K562 (cell line): ENCODE results near the gene KLC1. TPM values are rescaled to one million over a fixed set of nuclear protein-coding genes. Genes with fewer than 3 reads are reported as not detected.

Source experiments
- ATAC-seq: fragments of 200-7000 bp; cut with Tn5 transposase; 3 replicates; pipeline ENCODE4 v1.9.1; 2020; ENCODE audit warnings: moderate library complexity
- BruUV-seq: library from RNA; stranded (reverse); fragments of 400-500 nt; replicated peaks from 2 replicates; lab custom pipeline; 2021; lab: Mats Ljungman, UMichigan
- CTCF ChIA-PET: fragments of 300-600 bp; formaldehyde crosslinking; extraction: SDS; loops from one replicate; lab custom pipeline; 2021; ENCODE audit warnings: low intra/inter-chr PET ratio; lab: Yijun Ruan, JAX
- POLR2A ChIA-PET: fragments of 300-600, 350-650 bp; sonication (Branson Sonifier 250); formaldehyde crosslinking; extraction: SDS; loops from one replicate; lab custom pipeline; 2021; ENCODE audit warnings: antibody characterized with exemption, inconsistent platforms; lab: Yijun Ruan, JAX
- DNase-seq, 4 experiments: peaks; one replicate each; pipeline versions ENCODE4 v3.0.0 to v3.0.0-alpha.2; 2011 to 2018; ENCODE audit warnings: low spot score in 3 of 4, mixed read lengths in 3 of 4; ENCODE audit errors: extremely low read depth in 1 of 4
- FAIRE-seq: peaks from 2 replicates; lab custom pipeline; 2011; peaks lifted over from hg19 to GRCh38; lab: Jason Lieb, UNC
- H2AFZ ChIP-seq: 2 replicates; pipeline ENCODE4 v1.6.0; 2011; ENCODE audit warnings: low read depth, low read length, control low read depth, inconsistent platforms
- H3K27ac ChIP-seq: fragments of 200-600 bp; 3 replicates; pipeline ENCODE4 v1.8.0; 2011; ENCODE audit warnings: low read depth, mild to moderate bottlenecking, control low read depth, inconsistent platforms, low read length, moderate library complexity, mixed read lengths; ENCODE audit errors: extremely low read depth
- H3K27me3 ChIP-seq, 2 experiments: fragments of 300-600 bp in 1 of 2; 2 replicates in 1 of 2; 3 replicates in 1 of 2; pipeline versions ENCODE4 v1.6.0 to v1.8.0; 2011; ENCODE audit warnings: inconsistent platforms in 2 of 2, low read length in 2 of 2, mild to moderate bottlenecking in 1 of 2, mixed read lengths in 1 of 2, moderate library complexity in 1 of 2; ENCODE audit not compliant: control insufficient read depth in 2 of 2, insufficient read depth in 2 of 2
- H3K36me3 ChIP-seq: fragments of 300-600 bp; 3 replicates; pipeline ENCODE4 v1.8.0; 2011; ENCODE audit warnings: mild to moderate bottlenecking, low read length, inconsistent platforms; ENCODE audit not compliant: control insufficient read depth, insufficient read depth
- H3K4me1 ChIP-seq, 2 experiments: fragments of 200-600 bp in 1 of 2; replicated peaks in 1 of 2; 2 replicates in 1 of 2; 3 replicates in 1 of 2; pipeline versions ENCODE4 v1.5.1 to v1.8.0; 2011; ENCODE audit warnings: inconsistent platforms in 2 of 2, low read length in 2 of 2, mild to moderate bottlenecking in 1 of 2, mixed read lengths in 1 of 2, moderate library complexity in 1 of 2; ENCODE audit not compliant: control insufficient read depth in 2 of 2, insufficient read depth in 2 of 2
- H3K4me2 ChIP-seq: 2 replicates; pipeline ENCODE4 v1.6.1; 2011; ENCODE audit warnings: low read length, control low read depth, inconsistent platforms, mixed read lengths; ENCODE audit not compliant: insufficient read depth
- H3K4me3 ChIP-seq: fragments of 200-600 bp; sonication (generic), shearing (Covaris generic); 2 replicates; pipeline ENCODE4 v1.5.1; 2016; ENCODE audit warnings: control low read depth, inconsistent platforms
- H3K79me2 ChIP-seq: fragments of 200-600 bp; 3 replicates; pipeline ENCODE4 v1.8.0; 2011; ENCODE audit warnings: low read length, inconsistent platforms; ENCODE audit not compliant: control insufficient read depth, insufficient read depth
- H3K9ac ChIP-seq, 2 experiments: 2 replicates each; pipeline versions ENCODE4 v1.6.0 to v1.6.1; 2011; ENCODE audit warnings: low read depth in 2 of 2, low read length in 2 of 2, control low read depth in 1 of 2, inconsistent platforms in 1 of 2, mild to moderate bottlenecking in 1 of 2, mixed read lengths in 1 of 2; ENCODE audit not compliant: insufficient read depth in 1 of 2
- H3K9me1 ChIP-seq: one replicate; pipeline ENCODE4 v1.6.0; 2011; ENCODE audit warnings: inconsistent platforms, mild to moderate bottlenecking, low read length, moderate library complexity; ENCODE audit not compliant: control insufficient read depth, insufficient read depth
- H3K9me3 ChIP-seq: replicated peaks from 2 replicates; pipeline ENCODE4 v1.5.1; 2011; ENCODE audit warnings: low read depth, low read length, inconsistent platforms; ENCODE audit not compliant: control insufficient read depth, insufficient read depth
- H4K20me1 ChIP-seq: replicated peaks from 2 replicates; pipeline ENCODE4 v1.6.1; 2011; ENCODE audit warnings: low read length, inconsistent platforms, mixed read lengths; ENCODE audit not compliant: control insufficient read depth, insufficient read depth
- BHLHE40 ChIP-seq: IDR thresholded peaks from 2 replicates; pipeline ENCODE4 v1.6.1; 2011; ENCODE audit warnings: low read length, improper control_type of control experiment
- COPS2 ChIP-seq: fragments of 450-650 bp; conservative IDR thresholded peaks from 2 replicates; pipeline ENCODE4 v1.6.1; 2016; ENCODE audit warnings: mild to moderate bottlenecking, moderate library complexity
- HNRNPUL1 ChIP-seq: fragments of 200-400 bp; formaldehyde crosslinking; IDR thresholded peaks from 2 replicates; pipeline ENCODE4 v1.6.1; 2017; ENCODE audit warnings: low read length
- KLF13 ChIP-seq: fragments of 450-650 bp; IDR thresholded peaks from 2 replicates; pipeline ENCODE4 v1.6.1; 2016; ENCODE audit warnings: missing genetic modification characterization, low read depth, mild to moderate bottlenecking, missing compliant biosample characterization, moderate library complexity, borderline replicate concordance
- MYNN ChIP-seq, 2 experiments: sonication (generic); formaldehyde crosslinking in 1 of 2; IDR thresholded peaks; 2 replicates each; pipeline versions ENCODE4 v1.5.0 to v1.6.1; 2016 to 2020; ENCODE audit warnings: antibody characterized with exemption in 1 of 2, missing genetic modification reagents in 1 of 2
- NONO ChIP-seq, 2 experiments: fragments of 200-400 bp in 1 of 2; fragments of 450-650 bp in 1 of 2; formaldehyde crosslinking in 1 of 2; IDR thresholded peaks; 2 replicates each; pipeline ENCODE4 v1.6.1; 2017; ENCODE audit warnings: low read depth in 2 of 2, mild to moderate bottlenecking in 2 of 2, moderate library complexity in 2 of 2, low read length in 1 of 2
- NR1H2 ChIP-seq: sonication (generic); formaldehyde crosslinking; IDR thresholded peaks from 2 replicates; pipeline ENCODE4 v1.4.0; 2020; ENCODE audit warnings: mild to moderate bottlenecking, missing genetic modification reagents
- NUFIP1 ChIP-seq: fragments of 450-650 bp; IDR thresholded peaks from 2 replicates; pipeline ENCODE4 v1.6.1; 2018; ENCODE audit not compliant: partially characterized antibody
- PHF21A ChIP-seq: fragments of 450-650 bp; IDR thresholded peaks from 2 replicates; pipeline ENCODE4 v1.6.1; 2017; ENCODE audit warnings: low read depth, borderline replicate concordance
- PHTF2 ChIP-seq: fragments of 250-450 bp; sonication (Bioruptor Pico); IDR thresholded peaks from 2 replicates; pipeline ENCODE4 v1.5.0; 2021; ENCODE audit warnings: mild to moderate bottlenecking
- PYGO2 ChIP-seq: fragments of 450-650 bp; IDR thresholded peaks from 2 replicates; pipeline ENCODE4 v1.6.1; 2016; ENCODE audit warnings: mild to moderate bottlenecking, missing genetic modification characterization, moderate library complexity, missing compliant biosample characterization
- RUNX1 ChIP-seq: sonication (generic); IDR thresholded peaks from 2 replicates; pipeline ENCODE4 v1.6.1; 2016; ENCODE audit warnings: antibody characterized with exemption, low read depth
- SRSF7 ChIP-seq: fragments of 200-400 bp; formaldehyde crosslinking; optimal IDR thresholded peaks from 2 replicates; pipeline ENCODE3; 2017; ENCODE audit warnings: mild to moderate bottlenecking, low read depth, low read length
- ZBTB1 ChIP-seq: sonication (generic); formaldehyde crosslinking; IDR thresholded peaks from 2 replicates; pipeline ENCODE4 v1.8.1; 2023; ENCODE audit warnings: missing genetic modification reagents, low read depth, mild to moderate bottlenecking, borderline replicate concordance
- ZNF3 ChIP-seq: fragments of 250-450 bp; sonication (Bioruptor Pico); IDR thresholded peaks from 2 replicates; pipeline ENCODE4 v1.5.0; 2021; ENCODE audit warnings: mild to moderate bottlenecking, moderate library complexity
- ZNF551 ChIP-seq: fragments of 250-450 bp; sonication (Bioruptor Pico); IDR thresholded peaks from 2 replicates; pipeline ENCODE4 v1.5.0; 2021; ENCODE audit warnings: mild to moderate bottlenecking, moderate library complexity
- ZNF589 ChIP-seq: fragments of 200-800 bp; sonication (Bioruptor generic); IDR thresholded peaks from 2 replicates; pipeline ENCODE4 v1.6.1; 2016; ENCODE audit warnings: low read depth, missing genetic modification characterization, missing compliant biosample characterization
- ZZZ3 ChIP-seq: fragments of 450-650 bp; IDR thresholded peaks from 2 replicates; pipeline ENCODE4 v1.6.1; 2016; ENCODE audit warnings: antibody characterized with exemption, mild to moderate bottlenecking, moderate library complexity
- WGBS: fragments of 100-300 bp; shearing (Covaris generic); methylation state at CpG from one replicate; pipeline ENCODE4 v1.1.6; 2016; ENCODE audit warnings: low coverage, mixed read lengths; ENCODE audit not compliant: insufficient coverage; ENCODE audit errors: missing lambda C conversion rate; 5-methylcytosine and 5-hydroxymethylcytosine counted together
- in situ Hi-C: fragments of 300-500 bp; cut with MboI; formaldehyde crosslinking; loops from 4 replicates; pipeline ENCODE4 v1.15.0; 2018; ENCODE audit warnings: inconsistent platforms, mixed read lengths
- intact Hi-C: fragments of 100-400 bp; cut with micrococcal nuclease; formaldehyde crosslinking; loops from 2 replicates; pipeline ENCODE4 v1.14.2; 2022
- polyA plus RNA-seq, 8 experiments: library from polyadenylated mRNA; depleted of rRNA in 4 of 8; stranded (reverse) in 5 of 8; unstranded in 3 of 8; fragments of >200 nt; fragmentation: Nextera tagmentation in 2 of 8; fragmentation: Illumina TruSeq in 1 of 8; extraction: Ambion mirVana in 2 of 8; extraction: Trizol in 1 of 8; gene quantifications; 2 replicates each; pipeline versions ENCODE4 v1.2.1 to v1.2.3, GENCODE V29; 2011 to 2014; ENCODE audit warnings: inconsistent platforms in 1 of 8, missing spikeins in 1 of 8
- total RNA-seq, 7 experiments: library from RNA; depleted of rRNA in 6 of 7; stranded (reverse); fragments of >200 nt in 6 of 7; fragmentation: Illumina TruSeq in 2 of 7; extraction: Trizol in 2 of 7; gene quantifications; 2 replicates each; pipeline versions ENCODE4 v1.2.1 to v1.2.3, GENCODE V29; 2011 to 2021; ENCODE audit warnings: low replicate concordance in 1 of 7
- TF ChIP-seq, protein P1 (sequence below): fragments of 250-450 bp; sonication (Bioruptor Pico); IDR thresholded peaks from 2 replicates; pipeline ENCODE4 v1.5.0; 2020; ENCODE audit warnings: mild to moderate bottlenecking, borderline replicate concordance
- TF ChIP-seq, protein P2 (sequence below): fragments of 450-650 bp; IDR thresholded peaks from 2 replicates; pipeline ENCODE4 v1.6.1; 2018; ENCODE audit not compliant: partially characterized antibody

KLC1 gene
- total and polyA plus RNA-seq, 9 of the 15 experiments (the other 6 are each of a cell fraction or from before 2014, with no cell fraction given) = 4.9 to 134 (median 54.8) TPM

DNA sequence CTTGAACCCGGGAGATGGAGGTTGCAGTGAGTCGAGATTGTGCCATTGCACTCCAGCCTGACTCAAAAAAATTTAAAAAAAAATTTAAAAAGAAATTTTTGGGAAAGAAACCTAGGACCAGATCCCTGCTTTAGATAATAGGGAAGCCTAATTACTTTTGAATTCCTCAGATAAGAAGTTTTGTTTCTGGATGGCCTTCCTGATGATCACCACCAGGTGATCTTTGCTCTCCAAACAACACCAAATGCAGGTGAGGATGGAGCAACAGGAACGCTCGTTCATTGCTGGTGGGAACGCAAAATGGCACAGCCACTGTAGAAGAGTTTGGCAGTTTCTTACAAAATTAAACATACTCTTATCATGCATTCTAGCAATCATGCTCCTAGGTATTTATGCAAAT, 28.5 kb upstream of the KLC1 start:
- POLR2A ChIA-PET = interaction anchor here (0.6 to 0.9 kb wide), 2 partner anchors 10 to 90 kb away, joined by 3 read pairs; no protein-coding TSS in a partner anchor
- H3K36me3 ChIP-seq = no peaks in the 10 kb centered on the region
- ATAC-seq (no peak), DNase-seq (no peak), FAIRE-seq (no peak)
- no peaks in the 10 kb centered on the region for H3K9me1 ChIP-seq
- no peaks in the 10 kb centered on the region for H3K9me3 ChIP-seq
- no peak overlapping the region for H3K27ac ChIP-seq
- no peaks in the 10 kb centered on the region; a peak in 1 of 5 replicates for H3K4me1 ChIP-seq
- H3K4me3 ChIP-seq = no peak overlapping the region
- intact Hi-C loops (no loop called here), in situ Hi-C loops (no loop called here)
- BruUV-seq = no TSS peak
- WGBS = 80% methylated on average over 2 of the region's 5 CpGs
- no peak overlapping the region for H3K4me2 ChIP-seq
- TF ChIP-seq PHF21A (no peak), HNRNPUL1 (no peak), KLF13 (no peak), ZNF3 (no peak), NONO (IDR thresholded peaks at IDR 0.05; ENCODE audit: low read depth in 2 of 2, low read length in 1 of 2) (no peak), PYGO2 (tag) (no peak), RUNX1 (no peak), ZZZ3 (no peak), ZBTB1 (CRISPR knock-in tag) (no peak), COPS2 (no peak), SRSF7 (no peak), BHLHE40 (no peak), MYNN (IDR thresholded peaks at IDR 0.05) (no peak), MYNN (CRISPR knock-in tag; IDR thresholded peaks at IDR 0.05) (no peak), PHTF2 (CRISPR knock-in tag) (no peak), ZNF551 (CRISPR knock-in tag) (no peak), ZNF589 (no peak), NUFIP1 (no peak), NR1H2 (CRISPR knock-in tag) (no peak)
- TF ChIP-seq, protein P1, sequence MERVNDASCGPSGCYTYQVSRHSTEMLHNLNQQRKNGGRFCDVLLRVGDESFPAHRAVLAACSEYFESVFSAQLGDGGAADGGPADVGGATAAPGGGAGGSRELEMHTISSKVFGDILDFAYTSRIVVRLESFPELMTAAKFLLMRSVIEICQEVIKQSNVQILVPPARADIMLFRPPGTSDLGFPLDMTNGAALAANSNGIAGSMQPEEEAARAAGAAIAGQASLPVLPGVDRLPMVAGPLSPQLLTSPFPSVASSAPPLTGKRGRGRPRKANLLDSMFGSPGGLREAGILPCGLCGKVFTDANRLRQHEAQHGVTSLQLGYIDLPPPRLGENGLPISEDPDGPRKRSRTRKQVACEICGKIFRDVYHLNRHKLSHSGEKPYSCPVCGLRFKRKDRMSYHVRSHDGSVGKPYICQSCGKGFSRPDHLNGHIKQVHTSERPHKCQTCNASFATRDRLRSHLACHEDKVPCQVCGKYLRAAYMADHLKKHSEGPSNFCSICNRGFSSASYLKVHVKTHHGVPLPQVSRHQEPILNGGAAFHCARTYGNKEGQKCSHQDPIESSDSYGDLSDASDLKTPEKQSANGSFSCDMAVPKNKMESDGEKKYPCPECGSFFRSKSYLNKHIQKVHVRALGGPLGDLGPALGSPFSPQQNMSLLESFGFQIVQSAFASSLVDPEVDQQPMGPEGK (CRISPR knock-in tag) = no peak
- TF ChIP-seq, protein P2, sequence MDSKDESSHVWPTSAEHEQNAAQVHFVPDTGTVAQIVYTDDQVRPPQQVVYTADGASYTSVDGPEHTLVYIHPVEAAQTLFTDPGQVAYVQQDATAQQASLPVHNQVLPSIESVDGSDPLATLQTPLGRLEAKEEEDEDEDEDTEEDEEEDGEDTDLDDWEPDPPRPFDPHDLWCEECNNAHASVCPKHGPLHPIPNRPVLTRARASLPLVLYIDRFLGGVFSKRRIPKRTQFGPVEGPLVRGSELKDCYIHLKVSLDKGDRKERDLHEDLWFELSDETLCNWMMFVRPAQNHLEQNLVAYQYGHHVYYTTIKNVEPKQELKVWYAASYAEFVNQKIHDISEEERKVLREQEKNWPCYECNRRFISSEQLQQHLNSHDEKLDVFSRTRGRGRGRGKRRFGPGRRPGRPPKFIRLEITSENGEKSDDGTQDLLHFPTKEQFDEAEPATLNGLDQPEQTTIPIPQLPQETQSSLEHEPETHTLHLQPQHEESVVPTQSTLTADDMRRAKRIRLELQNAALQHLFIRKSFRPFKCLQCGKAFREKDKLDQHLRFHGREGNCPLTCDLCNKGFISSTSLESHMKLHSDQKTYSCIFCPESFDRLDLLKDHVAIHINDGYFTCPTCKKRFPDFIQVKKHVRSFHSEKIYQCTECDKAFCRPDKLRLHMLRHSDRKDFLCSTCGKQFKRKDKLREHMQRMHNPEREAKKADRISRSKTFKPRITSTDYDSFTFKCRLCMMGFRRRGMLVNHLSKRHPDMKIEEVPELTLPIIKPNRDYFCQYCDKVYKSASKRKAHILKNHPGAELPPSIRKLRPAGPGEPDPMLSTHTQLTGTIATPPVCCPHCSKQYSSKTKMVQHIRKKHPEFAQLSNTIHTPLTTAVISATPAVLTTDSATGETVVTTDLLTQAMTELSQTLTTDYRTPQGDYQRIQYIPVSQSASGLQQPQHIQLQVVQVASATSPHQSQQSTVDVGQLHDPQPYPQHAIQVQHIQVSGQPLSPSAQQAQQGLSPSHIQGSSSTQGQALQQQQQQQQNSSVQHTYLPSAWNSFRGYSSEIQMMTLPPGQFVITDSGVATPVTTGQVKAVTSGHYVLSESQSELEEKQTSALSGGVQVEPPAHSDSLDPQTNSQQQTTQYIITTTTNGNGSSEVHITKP = no peak
- CTCF ChIA-PET = no interaction called here
- no peaks in the 10 kb centered on the region for H3K27me3 ChIP-seq
- H3K9ac ChIP-seq = no peak overlapping the region
- H3K79me2 ChIP-seq = no peaks in the 10 kb centered on the region
- H2AFZ ChIP-seq = no peak overlapping the region
- H4K20me1 ChIP-seq = no peaks in the 10 kb centered on the region
